HG02623 (cell line): Measurements from ENCODE around the gene OS9.

Source experiments
- ATAC-seq: cut with Tn5 transposase; IDR thresholded peaks from one replicate; pipeline ENCODE4 v1.9.1; 2021; ENCODE audit warnings: moderate library complexity; ENCODE audit not compliant: unreplicated experiment

Gene OS9

DNA sequence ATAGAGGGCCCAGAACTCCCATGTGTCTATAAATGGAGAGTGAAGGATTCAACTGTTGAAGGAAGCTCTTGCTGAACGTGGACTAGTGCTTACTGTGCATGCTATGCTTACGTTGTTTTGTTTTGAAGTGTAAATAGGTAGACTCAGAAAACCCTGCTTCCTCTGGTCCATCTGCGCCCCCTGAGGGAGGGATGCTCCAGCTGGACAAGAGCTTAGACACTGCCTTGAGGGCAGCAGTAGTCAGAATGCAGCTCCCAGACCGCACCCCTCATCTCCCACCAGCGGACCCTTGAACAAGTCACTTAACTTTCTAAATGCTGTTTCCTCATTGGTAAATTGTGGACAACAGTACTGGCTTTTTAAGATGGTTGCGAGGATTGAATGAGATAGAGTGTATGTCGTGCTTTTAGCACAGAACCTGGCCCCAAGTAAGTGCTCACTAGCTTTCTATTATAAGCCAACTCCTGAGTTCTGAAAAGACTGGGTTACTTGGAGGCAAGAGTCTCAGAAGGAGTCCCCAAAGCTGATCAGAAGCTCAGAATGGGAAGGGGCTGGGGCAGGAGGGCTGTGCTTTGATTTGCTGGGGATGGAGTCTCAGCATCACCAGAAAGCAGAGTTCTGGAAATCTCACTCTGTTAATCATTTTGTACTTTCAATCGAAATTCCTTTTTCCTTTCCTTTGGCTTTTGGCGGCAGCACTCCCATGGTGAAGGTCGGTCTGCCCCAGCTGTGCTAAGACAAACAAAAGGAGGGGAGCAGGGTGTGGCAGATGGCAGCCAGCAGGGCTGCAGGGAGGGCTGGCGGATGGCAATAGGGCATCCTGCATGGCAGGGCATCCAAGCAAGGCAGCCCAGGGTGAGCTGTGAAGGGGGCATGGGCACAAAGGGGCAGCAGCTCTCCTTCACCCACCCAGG is 29.0 kb downstream of the OS9 start:
- ATAC-seq, result no peak

DNA sequence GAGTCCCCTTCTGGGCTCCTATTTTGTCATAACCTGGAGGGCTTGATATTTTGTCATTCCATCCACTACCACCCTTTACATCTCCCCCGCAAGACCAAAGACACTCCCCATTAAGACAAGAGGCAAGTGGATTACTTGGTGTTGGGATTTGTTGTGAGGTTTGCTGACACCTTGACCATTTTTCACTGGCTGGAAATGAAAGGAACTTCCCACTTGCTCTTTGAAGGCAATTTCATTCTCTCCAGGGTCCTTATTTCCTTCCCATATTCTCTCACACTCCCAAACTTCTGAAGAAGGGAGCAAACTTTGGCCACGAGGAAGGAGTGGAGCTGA is 29.7 kb downstream of the OS9 start:
- ATAC-seq, result no peak

DNA sequence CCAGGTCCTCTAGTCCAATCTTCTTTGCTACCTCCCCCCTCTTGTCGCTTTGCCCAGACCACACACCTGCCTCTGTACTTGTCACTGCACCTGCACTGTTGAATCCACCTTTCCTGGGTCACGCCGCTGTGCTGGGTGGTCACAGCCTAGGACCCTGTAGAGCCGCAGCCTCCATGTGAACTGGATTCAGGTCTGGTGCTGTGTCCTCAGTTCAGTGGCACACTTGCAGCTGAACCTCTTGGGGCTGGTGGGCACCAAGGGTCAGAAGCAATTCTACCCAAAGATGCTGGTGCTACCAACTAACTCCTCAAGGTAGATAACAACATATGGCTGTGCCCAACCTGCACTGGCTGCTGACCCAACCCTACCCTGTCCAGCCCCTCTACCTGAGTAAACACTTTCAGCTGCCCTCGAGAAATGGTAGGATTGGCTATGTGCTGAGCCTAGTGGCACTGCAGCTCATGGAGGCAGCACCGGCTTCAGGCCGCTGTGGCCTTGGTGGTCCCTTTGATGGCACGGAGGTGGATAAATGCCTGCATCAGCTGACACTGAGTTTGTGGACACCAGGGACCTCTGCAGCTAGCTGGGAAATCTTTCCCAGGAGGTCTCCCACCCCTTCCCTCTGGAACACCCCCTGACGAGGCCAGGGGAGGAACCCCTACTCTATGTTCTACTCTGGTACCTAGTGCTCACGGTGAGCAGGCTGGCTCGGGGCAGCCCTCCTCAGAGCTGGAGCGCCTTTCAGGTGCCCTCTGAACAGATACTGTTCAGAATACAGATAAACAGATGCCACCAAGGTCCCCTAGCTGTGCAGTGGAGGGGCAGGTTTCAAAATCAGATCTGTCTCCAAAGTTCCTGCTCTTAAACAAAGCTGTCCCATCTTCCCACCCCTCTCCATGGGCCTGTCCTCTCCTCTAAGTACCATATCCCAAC is 30.3 kb downstream of the OS9 start:
- ATAC-seq, result no peak

DNA sequence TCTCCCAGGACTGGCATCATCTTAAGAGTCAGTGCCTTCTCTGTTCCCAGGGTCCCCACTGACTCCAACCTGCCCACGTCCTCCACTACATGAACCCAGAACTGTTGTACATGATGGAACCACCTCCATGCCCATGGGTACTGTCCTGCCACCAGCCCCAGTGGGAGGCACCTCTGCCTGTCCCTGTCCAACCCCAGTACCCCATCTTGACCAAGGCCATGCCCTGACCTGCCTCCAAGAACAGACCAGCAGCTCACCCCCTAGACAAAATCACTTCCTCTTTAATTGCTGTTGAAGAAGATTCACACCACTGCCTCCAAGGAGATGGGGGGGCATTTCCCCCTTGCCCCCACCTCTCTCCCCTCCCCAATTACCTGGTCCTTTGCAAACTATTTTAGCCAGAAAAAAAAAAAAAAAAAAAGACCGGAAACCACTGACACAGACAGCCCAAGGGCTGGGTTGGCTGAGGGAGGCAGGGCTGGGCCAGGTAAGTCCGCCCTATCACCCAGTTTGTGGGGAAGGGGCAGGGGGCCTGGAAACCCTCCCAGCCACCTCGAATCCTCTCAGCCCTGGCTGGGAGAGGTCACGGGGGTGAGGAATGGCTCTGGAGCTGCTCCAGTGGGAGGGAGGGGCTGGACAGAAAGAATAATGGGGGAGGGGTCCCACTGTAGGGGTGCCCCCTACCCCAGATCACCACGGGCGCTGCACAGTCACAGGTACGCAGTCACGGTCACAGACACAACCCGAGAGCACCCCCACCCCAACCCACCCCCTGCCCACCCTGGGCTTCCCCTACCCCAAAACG is 31.2 kb downstream of the OS9 start:
- no peak for ATAC-seq

DNA sequence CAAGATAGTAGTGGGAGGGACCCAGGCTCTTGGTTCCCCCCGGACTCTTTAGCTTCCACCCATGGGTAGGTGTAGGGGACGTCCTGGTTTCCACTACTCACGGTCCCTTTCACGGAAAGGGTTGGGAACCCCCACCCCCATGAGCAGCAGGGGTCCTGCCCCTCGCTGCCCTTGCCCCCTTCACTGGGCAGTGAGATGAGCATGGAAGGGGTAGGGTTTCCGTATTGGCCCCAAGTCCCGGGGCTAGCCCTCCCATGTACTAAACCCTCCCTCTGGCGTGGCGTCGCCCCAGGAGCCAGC is 31.9 kb downstream of the OS9 start:
- no peak for ATAC-seq

DNA sequence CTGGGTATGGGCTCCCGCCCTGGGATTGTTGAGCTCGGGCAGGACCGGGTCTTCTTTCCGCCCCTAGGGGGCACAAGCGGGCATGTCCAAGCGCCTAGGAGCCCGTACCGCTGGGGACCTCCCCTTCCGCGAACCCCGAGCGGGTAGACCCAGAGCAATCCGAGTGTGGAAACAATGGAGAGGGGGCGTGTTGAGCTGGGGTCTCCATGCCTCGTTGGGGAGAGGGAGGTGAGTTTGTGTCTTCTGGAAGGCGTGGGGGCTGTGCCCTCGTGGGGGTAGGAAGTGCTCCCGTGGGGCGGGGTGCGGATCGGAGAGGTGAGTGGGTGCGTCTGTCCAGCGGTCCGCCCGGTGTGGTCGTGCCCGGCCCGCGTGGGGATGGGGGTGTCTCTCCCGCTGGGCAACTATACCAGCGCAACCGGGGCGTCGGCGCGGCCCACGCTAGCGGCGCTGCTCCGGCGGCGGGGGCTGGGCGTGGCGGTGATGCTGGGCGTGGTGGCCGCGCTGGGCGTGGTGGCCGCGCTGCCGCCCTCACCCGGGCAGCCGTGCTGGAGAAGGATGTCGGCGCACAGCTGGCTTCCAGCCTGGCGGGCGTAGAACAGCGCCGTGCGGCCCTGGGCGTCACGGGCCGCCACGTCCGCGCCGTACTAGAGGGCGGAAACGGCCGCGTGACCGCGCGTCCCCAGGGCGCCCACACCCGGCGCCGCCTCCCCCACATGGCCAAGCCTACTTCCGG is 32.4 kb downstream of the OS9 start:
- ATAC-seq, result no peak

DNA sequence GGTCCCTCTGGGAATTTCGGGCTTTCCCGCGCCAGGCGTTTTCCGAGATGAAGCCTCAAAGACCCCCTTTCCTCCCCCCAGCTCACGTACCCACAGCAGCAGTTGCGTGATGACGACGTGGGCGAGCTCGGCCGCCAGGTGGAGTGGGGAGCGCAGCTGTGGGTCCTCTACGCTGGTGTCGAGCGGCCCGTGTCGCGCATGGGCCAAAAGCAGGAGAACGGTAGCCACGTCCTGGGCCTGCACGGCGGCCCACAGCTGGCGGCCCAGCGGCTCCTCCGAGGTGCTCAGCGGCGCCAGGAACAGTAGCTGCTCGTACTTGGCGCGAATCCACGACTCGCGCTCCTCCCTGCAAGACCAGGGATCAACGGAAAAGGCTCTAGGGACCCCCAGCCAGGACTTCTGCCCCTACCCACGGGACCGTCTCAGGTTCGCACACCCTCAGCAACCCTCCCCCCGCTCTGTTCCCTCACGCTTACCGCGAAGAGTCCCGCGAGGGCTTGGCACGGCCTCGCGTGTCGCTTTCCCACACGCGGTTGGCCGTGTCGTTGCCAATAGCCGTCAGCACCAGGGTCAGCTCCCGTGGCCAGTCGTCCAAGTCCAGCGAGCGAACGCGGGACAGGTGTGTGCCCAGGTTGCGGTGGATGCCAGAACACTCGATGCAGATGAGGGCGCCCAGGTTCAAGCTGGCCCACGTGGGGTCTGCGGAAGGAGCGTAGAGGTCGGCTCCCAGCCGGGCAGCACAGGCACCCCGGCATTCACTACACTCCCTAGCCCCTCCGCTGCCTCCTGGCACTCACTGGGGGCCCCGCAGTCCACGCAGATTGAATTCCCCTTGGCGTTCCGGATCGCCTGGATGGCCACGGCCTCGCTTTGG is 33.2 kb downstream of the OS9 start:
- ATAC-seq, result no peak

DNA sequence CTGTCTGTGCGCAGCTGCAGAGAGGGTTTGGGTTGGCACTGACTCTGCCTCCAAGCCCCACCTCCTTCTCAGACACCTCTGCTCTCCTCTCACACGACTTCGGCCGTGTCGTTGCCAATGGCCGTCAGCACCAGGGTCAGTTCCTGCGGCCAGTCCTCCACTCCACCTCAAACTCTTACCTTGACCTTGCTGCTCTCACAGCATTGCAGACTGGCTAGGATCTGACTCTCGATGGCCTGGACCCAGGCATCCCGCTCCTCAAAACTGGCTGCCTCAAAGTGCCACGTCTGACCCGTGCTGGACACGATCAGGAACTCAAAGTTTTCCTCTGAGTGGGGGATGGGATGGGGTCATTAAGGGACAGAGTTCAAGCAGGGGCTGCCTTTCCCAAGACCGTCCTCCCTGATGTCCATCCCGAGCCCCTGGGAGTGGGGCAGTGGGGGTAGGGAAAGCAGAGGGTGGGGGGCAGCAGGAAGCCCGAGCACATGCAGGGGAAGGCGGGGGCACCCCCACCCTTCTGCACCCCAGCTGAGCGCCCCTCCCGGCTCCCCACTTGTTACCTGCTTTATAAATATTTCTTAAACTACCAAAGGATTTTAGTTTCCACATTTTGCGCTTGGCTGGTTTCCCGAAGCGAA is 33.9 kb downstream of the OS9 start:
- no peak for ATAC-seq

DNA sequence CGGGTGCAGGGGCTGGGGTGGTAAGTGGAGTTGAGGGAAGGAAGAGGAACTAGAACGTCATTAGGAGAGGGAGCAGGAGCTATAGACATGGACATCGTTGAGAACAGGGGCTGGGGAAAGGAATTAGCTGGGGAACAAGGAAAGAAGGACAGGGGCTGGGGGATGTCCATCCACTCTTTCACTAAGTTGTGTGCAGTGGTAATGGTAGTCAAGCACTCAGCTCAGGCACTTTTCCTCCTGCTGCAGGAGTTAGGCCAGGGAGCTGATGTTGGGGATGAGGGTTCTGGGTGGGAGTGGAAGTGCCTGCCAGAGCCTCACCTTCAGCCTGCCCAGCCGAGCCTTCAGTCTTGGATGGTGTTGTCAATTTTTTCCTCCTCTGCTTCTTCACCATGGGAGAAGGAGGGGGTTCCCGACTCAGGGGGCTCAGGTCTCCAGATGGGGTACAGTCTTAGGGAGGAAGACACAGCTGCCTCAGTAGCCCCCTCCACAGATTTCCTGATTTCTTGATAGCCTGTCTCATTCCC is 35.5 kb downstream of the OS9 start:
- no peak for ATAC-seq

DNA sequence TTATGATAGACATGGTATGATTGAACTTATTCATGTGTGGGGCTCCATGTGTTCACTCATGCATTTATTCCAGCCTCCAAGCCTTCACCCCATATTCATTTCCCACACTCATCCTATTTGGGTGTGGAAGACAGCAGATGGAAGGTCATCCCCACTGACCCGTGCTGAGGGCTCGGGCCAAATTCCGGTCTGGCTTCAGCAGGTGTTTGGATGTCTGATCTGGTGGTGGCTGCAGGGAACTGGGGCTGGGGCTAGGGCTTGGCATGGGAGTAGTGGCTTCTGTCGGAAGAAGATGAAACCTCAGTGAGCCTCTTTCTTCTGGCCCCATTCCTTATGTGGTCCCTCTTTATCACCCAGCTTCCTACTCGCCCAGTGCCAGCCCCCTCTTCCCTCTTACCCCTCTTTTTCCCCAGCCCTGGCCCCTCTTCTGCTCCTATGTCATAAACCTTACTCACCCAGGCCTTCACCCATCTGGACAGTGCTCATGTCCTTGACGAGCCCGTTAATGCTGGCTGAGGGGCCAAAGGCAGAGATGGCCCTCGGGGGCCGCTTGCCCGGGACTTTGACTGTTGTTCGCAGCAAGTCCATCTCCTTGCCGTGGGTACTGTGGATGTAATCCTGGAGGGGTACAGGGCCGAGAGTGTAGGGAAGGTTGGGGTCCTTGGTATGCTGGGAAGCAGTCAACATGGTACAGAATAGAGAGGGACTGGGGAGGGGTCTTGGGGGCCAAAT is 36.6 kb downstream of the OS9 start:
- no peak for ATAC-seq

DNA sequence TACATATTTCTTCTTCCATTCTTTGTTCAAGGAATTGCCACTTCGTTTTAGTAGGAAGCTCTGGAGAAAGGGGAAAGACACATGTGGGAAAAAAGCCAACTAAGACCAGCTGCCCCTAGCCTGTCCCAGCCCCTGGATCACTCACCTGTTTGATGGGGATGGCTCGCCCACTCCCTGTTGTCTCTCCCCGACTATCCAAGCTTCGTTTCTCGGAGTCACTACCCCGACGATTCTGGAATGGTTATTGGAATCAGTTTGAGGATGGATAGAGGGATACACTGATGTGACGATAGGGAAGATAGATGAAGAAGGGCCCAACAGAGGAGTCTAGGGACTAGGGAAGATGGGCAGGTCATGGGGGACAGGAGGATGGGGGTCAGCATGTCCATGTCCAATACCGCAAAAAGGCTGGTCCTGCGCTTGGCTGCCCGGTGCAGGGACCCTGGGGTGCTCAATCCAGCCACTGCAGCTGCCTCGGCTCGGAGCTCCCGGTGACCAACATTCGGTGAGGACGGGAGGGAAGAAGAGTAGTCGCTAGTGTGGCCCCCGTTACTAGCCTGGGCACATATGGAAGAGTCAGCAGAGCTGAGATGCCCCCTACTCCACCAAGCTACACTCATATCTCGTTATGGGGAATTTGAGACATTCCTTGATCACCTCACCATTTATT is 37.6 kb downstream of the OS9 start:
- no peak for ATAC-seq

DNA sequence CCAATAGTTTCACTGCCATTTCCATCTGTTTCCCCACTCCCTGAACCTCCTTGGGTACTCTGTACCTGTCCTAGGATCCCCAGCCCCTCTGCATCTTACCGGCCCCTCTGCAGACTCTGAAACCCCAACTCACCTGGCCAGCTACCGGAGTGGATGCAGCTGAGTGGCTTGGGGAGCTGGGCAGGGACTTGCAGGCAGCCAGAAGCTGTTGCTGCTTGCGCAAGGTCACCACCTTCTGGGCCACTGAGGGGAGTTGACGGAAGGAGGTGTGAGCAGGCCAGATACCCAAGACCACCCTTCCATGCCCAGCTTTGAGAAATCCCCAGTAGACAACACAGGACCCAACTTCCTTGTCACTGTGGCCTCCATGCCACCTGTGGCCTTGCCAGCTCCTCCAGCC is 38.3 kb downstream of the OS9 start:
- no peak for ATAC-seq

DNA sequence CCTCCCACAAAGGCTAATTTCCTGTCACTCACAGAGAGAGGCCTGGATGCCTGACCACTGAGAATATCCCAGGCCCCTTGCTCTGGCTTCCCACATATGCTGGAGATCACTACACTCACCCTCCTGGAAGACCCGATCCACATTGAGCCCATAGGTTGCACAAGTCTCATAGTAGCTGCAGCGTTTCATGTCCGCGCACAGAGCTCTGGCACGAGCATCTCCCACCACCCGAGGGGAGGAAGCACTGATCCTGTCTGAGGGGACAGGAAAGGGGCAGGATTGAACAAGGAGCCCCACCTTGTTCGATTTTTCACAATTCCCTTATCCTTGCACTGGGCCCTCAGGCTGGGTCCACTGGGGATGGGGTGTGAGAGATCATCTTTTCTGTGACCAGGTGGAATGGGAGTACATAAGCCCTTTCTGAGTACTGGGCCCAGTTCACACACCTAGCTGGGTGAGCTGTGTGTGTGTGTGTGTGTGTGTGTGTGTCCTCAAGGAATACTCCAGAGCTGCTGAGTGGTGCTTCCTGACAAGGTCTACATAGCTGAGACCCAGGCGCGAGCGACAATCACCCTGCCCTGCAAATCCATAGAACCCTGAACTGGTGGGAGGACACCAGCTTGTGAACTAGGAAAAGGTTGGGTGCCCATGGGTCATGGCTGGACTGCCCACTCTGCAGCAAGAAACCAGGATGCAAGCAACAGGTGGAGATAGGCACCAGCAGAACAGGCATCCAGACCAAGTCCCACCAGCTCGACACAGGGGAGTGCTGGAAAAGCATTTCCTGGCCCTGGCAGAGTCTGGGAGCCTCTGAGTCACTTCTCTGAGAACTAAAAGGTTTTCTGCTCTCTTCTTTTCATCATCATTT is 39.0 kb downstream of the OS9 start:
- ATAC-seq, result no peak

DNA sequence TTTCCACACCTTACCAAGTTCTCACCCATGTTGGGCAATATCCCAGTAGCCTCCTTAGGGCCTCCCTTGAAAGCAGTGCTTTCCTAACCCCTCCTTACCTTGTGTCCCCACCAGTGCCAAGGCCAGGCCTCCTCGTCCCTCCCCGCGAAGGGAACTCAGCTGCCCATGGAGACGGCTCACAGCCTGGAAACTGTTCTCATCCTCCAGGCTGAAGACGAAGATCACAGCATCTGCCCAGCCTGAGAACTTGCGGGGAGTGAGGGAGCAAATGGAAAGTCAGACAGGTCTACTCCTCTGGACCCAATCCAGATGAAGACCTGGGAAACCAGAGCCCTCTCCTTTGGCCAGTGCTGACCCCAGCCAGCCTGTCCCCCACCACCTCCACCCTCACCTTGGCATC is 40.0 kb downstream of the OS9 start:
- ATAC-seq, result no peak

DNA sequence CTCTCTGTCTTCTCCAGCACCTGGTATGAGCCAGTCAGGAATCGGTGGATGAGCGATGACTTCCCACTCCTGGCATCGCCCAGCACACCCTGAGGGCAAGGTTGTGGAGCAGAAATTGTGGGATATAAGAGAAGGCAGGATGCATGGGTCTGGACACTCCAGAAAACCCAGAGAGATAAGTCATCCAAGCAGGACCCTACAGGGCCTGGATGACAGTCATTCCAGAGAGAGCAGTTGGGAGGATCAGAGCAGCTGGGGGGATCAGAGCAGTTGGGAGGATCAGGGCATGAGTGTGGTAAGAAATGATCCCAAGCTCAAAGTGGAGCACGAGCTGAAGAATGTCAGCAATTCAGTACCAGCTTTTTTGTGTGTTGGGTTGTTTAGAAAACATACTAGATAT is 40.7 kb downstream of the OS9 start:
- no peak for ATAC-seq

DNA sequence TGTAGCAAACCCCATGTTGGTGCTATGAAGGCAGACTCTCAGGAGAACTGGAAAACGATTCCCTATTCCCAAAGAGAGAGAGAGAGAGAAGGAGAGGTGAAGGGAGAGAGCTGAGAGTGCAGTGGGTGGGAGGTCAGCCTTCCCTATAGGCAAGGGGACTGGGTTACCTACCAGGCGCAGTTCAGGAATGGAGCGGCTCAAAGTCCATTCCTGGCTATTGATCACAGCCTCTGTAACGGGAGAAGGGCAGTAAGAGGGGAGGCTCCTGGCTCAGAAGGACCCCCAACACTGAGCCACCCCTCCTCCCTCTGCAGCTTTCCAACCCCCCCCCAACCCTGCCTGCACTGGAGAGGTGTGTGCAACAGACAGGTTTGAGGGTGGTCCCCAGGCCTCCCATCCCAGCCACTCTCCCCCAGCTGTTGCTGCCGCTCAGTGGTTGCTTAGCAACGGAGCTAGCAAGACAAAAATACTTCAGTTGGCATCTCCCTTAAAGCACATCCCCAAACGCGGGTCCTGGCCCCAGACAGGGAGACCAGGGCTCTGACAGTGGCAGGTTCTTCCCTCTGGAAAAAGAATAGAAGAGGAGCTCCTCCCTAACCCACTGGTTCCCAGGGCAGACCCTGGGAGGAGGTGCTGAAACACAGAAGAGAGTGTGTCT is 41.4 kb downstream of the OS9 start:
- no peak for ATAC-seq
